A549 (cell line): Measurements from ENCODE around the gene MAB21L3. TPM values are rescaled to one million over a fixed set of nuclear protein-coding genes. Genes with fewer than 3 reads are reported as not detected.

Experiments
- ATAC-seq, 2 experiments: fragments of 200-7000 bp in 1 of 2; fragments of >200 bp in 1 of 2; cut with Nextera tagmentation in 1 of 2; cut with Tn5 transposase in 1 of 2; 3 replicates each; pipeline versions ENCODE4 v1.8.0 to v1.9.1; 2018 to 2020; ENCODE audit warnings: mild to moderate bottlenecking in 1 of 2, moderate library complexity in 1 of 2
- CTCF ChIA-PET: fragments of 300-600 bp; sonication (Branson Sonifier 250); formaldehyde crosslinking; extraction: SDS; loops from one replicate; lab custom pipeline; 2021; ENCODE audit warnings: antibody characterized with exemption, inconsistent platforms; lab: Yijun Ruan, JAX
- POLR2A ChIA-PET: fragments of 350-600 bp; formaldehyde crosslinking; extraction: SDS; loops from one replicate; lab custom pipeline; 2021; ENCODE audit warnings: antibody characterized with exemption, inconsistent platforms; lab: Yijun Ruan, JAX
- DNase-seq, 2 experiments: peaks; one replicate each; pipeline versions ENCODE4 v3.0.0 to v3.0.0-alpha.2; 2011 to 2016; ENCODE audit warnings: low read depth in 1 of 2, low spot score in 1 of 2
- FAIRE-seq: peaks from 2 replicates; lab custom pipeline; 2011; peaks lifted over from hg19 to GRCh38; lab: Jason Lieb, UNC
- H3K27ac ChIP-seq, 2 experiments: fragments of >200 bp; sonication (Bioruptor Twin); formaldehyde crosslinking; 3 replicates each; pipeline ENCODE4 v1.5.1; 2016 to 2017
- H3K4me1 ChIP-seq: fragments of >200 bp; sonication (Bioruptor Twin); formaldehyde crosslinking; 3 replicates; pipeline ENCODE4 v1.6.1; 2016
- H3K4me2 ChIP-seq: fragments of >200 bp; sonication (Bioruptor Twin); formaldehyde crosslinking; 3 replicates; pipeline ENCODE4 v1.6.1; 2016
- H3K4me3 ChIP-seq: fragments of >200 bp; sonication (Bioruptor Twin); formaldehyde crosslinking; 3 replicates; pipeline ENCODE4 v1.5.1; 2016
- H3K9me3 ChIP-seq: fragments of >200 bp; sonication (Bioruptor Twin); formaldehyde crosslinking; 3 replicates; pipeline ENCODE4 v1.6.1; 2016
- BCL3 ChIP-seq: fragments of >200 bp; sonication (Bioruptor Twin); formaldehyde crosslinking; IDR thresholded peaks from 3 replicates; pipeline ENCODE4 v1.6.1; 2016
- CEBPB ChIP-seq, 2 experiments: fragments of >200 bp in 1 of 2; sonication (Bioruptor Twin) in 1 of 2; formaldehyde crosslinking in 1 of 2; IDR thresholded peaks; 2 replicates each; pipeline ENCODE4 v1.6.1; 2012 to 2016
- CHD2 ChIP-seq: fragments of 150-350 bp; IDR thresholded peaks from 2 replicates; pipeline ENCODE4 v1.6.1; 2014; ENCODE audit warnings: low read length; ENCODE audit not compliant: partially characterized antibody
- E2F6 ChIP-seq: IDR thresholded peaks from 2 replicates; pipeline ENCODE4 v1.6.1; 2012; ENCODE audit warnings: low read depth, borderline replicate concordance
- EHMT2 ChIP-seq: fragments of 200-600 bp; sonication (generic); IDR thresholded peaks from 2 replicates; pipeline ENCODE4 v1.6.1; 2016; ENCODE audit warnings: antibody characterized with exemption, low read depth, mild to moderate bottlenecking, moderate library complexity
- EP300 ChIP-seq, 2 experiments: fragments of >200 bp; sonication (Bioruptor Twin); formaldehyde crosslinking; IDR thresholded peaks; 2 replicates in 1 of 2; 3 replicates in 1 of 2; pipeline ENCODE4 v1.6.1; 2016 to 2017
- ESRRA ChIP-seq: fragments of 150-350 bp; IDR thresholded peaks from 2 replicates; pipeline ENCODE4 v1.6.1; 2014; ENCODE audit warnings: mild to moderate bottlenecking, low read length, borderline replicate concordance
- FOSB ChIP-seq: fragments of 250-450 bp; sonication (Bioruptor Pico); IDR thresholded peaks from 2 replicates; pipeline ENCODE4 v1.5.0; 2020; ENCODE audit warnings: mild to moderate bottlenecking, moderate library complexity
- FOXS1 ChIP-seq: fragments of 250-450 bp; sonication (Bioruptor Pico); IDR thresholded peaks from 2 replicates; pipeline ENCODE4 v1.5.0; 2020; ENCODE audit warnings: mild to moderate bottlenecking, moderate library complexity
- HOXB13 ChIP-seq: fragments of 250-450 bp; sonication (Bioruptor Pico); IDR thresholded peaks from 2 replicates; pipeline ENCODE4 v1.5.0; 2020; ENCODE audit warnings: low read depth, mild to moderate bottlenecking, moderate library complexity
- KDM1A ChIP-seq: fragments of 200-600 bp; sonication (generic); IDR thresholded peaks from 2 replicates; pipeline ENCODE4 v1.6.1; 2016; ENCODE audit warnings: low read depth, mild to moderate bottlenecking
- MYC ChIP-seq: IDR thresholded peaks from 2 replicates; pipeline ENCODE4 v1.6.1; 2012; ENCODE audit warnings: mild to moderate bottlenecking, inconsistent platforms, low read length, improper control_type of control experiment, borderline replicate concordance
- NPAS2 ChIP-seq: fragments of 250-450 bp; sonication (Bioruptor Pico); IDR thresholded peaks from 2 replicates; pipeline ENCODE4 v1.8.0; 2022; ENCODE audit warnings: mild to moderate bottlenecking, moderate library complexity, borderline replicate concordance
- PBX3 ChIP-seq: IDR thresholded peaks from 2 replicates; pipeline ENCODE4 v1.6.1; 2012
- PHF8 ChIP-seq: fragments of 200-600 bp; sonication (generic); IDR thresholded peaks from 2 replicates; pipeline ENCODE4 v1.6.1; 2016; ENCODE audit warnings: low read depth, mild to moderate bottlenecking, antibody characterized with exemption, moderate library complexity, borderline replicate concordance
- POLR2A ChIP-seq: IDR thresholded peaks from 2 replicates; pipeline ENCODE4 v1.6.1; 2012; ENCODE audit warnings: mild to moderate bottlenecking, low read length
- RARB ChIP-seq: fragments of 250-450 bp; sonication (Bioruptor Pico); IDR thresholded peaks from 2 replicates; pipeline ENCODE4 v1.8.0; 2021; ENCODE audit warnings: mild to moderate bottlenecking, moderate library complexity
- RCOR1 ChIP-seq: fragments of 150-350 bp; IDR thresholded peaks from 2 replicates; pipeline ENCODE4 v1.6.1; 2014; ENCODE audit warnings: antibody characterized with exemption, low read length, low read depth
- RFX5 ChIP-seq: fragments of 450-650 bp; IDR thresholded peaks from 2 replicates; pipeline ENCODE4 v1.7.1; 2014; ENCODE audit warnings: antibody characterized with exemption, mild to moderate bottlenecking, moderate library complexity
- RNF2 ChIP-seq: fragments of 200-600 bp; sonication (generic); IDR thresholded peaks from 2 replicates; pipeline ENCODE4 v1.6.1; 2016; ENCODE audit warnings: low read depth, mild to moderate bottlenecking, antibody characterized with exemption, moderate library complexity, borderline replicate concordance
- USF2 ChIP-seq: fragments of 450-650 bp; IDR thresholded peaks from 2 replicates; pipeline ENCODE4 v1.6.1; 2014; ENCODE audit warnings: antibody characterized with exemption
- ZNF302 ChIP-seq: fragments of 250-450 bp; sonication (Bioruptor Pico); IDR thresholded peaks from 2 replicates; pipeline ENCODE4 v1.9.0; 2021; ENCODE audit warnings: inconsistent platforms, mild to moderate bottlenecking, moderate library complexity
- ZSCAN20 ChIP-seq: fragments of 250-450 bp; sonication (Bioruptor Pico); IDR thresholded peaks from 2 replicates; pipeline ENCODE4 v1.8.0; 2022; ENCODE audit warnings: mild to moderate bottlenecking, moderate library complexity
- WGBS: methylation state at CpG from one replicate; pipeline ENCODE4 v1.1.6; 2017; ENCODE audit errors: missing lambda C conversion rate; 5-methylcytosine and 5-hydroxymethylcytosine counted together
- polyA minus RNA-seq: library from RNA; depleted of rRNA, polyadenylated mRNA; stranded (reverse); fragments of >200 nt; gene quantifications from 2 replicates; pipeline ENCODE4 v1.2.3, GENCODE V29; 2011; rRNA and poly(A)+ RNA removed
- polyA plus RNA-seq, 4 experiments: library from polyadenylated mRNA; depleted of rRNA in 3 of 4; stranded (reverse); fragments of >200 nt; fragmentation: RNase III in 1 of 4; extraction: RNeasy Plus Mini Kit Qiagen cat#74134 plus additional on column Dnase treatment in 1 of 4; gene quantifications; 2 replicates in 3 of 4; 3 replicates in 1 of 4; pipeline ENCODE4 v1.2.3, GENCODE V29; 2011 to 2017
- TF ChIP-seq, protein P1 (sequence below): fragments of >200 bp; sonication (Bioruptor Twin); formaldehyde crosslinking; IDR thresholded peaks from 2 replicates; pipeline ENCODE4 v1.6.1; 2016
- TF ChIP-seq, protein P2 (sequence below): fragments of 150-350 bp; IDR thresholded peaks from 2 replicates; pipeline ENCODE4 v1.6.1; 2014; ENCODE audit warnings: low read depth, mild to moderate bottlenecking, low read length
- TF ChIP-seq, protein P3 (sequence below): fragments of 200-600 bp; sonication (generic); IDR thresholded peaks from 2 replicates; pipeline ENCODE4 v1.6.1; 2016; ENCODE audit warnings: antibody characterized with exemption, mild to moderate bottlenecking, moderate library complexity

The MAB21L3 gene
- 0.09 and 0.30 TPM in 2 replicates for polyA plus RNA-seq (2011; rRNA removed)
- polyA plus RNA-seq (2012; cell fraction: cytosol; rRNA removed) = 0.01 TPM in 1 of 2 replicates, not detected in the other
- 0.04 TPM in 1 of 2 replicates, not detected in the other for polyA plus RNA-seq (2012; cell fraction: nucleus; rRNA removed)
- 0.03 TPM in 2 of 3 replicates, not detected in the other for polyA plus RNA-seq (2017; fragmentation: RNase III; extraction: RNeasy Plus Mini Kit Qiagen cat#74134 plus additional on column Dnase treatment)
- 0.21 TPM in 1 of 2 replicates, not detected in the other for polyA minus RNA-seq

DNA sequence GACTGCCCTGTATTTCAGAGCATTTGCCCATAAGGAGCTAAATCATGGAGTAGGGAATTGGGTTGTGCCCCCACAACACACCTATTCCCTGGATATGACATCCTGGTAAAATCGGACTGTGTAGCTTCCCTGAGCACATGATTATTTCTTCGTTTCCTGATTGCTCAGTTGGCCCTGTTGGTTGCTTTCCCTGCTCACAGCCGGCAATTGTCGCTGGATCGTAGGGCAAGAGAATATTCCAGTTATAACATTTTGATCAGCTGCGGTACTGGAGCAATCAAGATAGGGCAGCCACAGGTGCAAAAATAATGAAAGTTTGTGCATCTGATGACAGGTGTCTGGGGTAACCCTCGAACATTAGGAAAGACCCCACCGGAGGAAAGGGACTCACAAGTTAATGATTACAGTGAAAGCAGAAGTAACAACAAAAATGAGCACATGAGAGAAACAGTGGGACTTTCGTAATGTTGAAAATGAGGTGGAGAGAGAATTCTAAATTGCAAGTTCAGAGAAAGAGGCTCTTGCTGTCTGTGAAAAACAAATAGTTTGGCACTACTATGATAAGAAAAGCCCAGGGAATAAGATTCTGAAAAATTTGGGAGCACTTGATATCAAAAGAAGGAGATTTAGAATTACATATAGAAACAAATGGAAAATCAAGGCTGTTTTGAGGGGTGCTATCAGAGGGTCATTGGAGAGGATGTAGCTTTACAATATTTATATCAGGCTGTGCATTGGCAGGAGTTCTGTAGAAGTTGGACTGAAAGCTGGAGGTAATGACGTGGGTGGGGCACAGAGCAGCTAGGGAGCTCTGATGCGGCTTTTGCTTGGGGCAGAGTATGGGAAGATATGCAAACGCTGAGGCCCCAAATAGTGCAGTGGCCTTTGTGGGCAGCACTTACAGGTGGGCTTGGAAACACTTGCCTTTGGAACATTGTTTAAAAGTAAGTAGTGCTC, at the start of gene MAB21L3:
TSS of gene MAB21L3 (plus strand) at position 833 of the 957 bp plus-strand sequence. CDS start 1,217 bp downstream, outside the sequence.
- Histone ChIP-seq H3K4me1 (peaks cover 28% of the 10 kb centered on the region), H3K9me3 (no peaks in the 10 kb centered on the region), H3K4me2 (peak within 1 kb of the TSS; percentile 82), H3K4me3 (no peak within 1 kb of the TSS; the same call in 2 of the 3 replicates), H3K27ac (peak within 1 kb of the TSS; percentile 72 to 82)
- no peak for DNase-seq
- ChIA-PET CTCF (interaction anchor here (0.6 to 1.5 kb wide), 2 partner anchors 28 to 58 kb away, joined by 4 to 11 read pairs; no protein-coding TSS in a partner anchor), POLR2A (no interaction called here)
- TF ChIP-seq E2F6 = no peak
- TF ChIP-seq ESRRA = no peak
- TF ChIP-seq FOXS1 (CRISPR knock-in tag) = no peak
- TF ChIP-seq ZSCAN20 (CRISPR knock-in tag) = no peak
- TF ChIP-seq KDM1A = no peak
- no peak for TF ChIP-seq ZNF302
- TF ChIP-seq PHF8 = no peak
- no peak for TF ChIP-seq RFX5
- no peak for TF ChIP-seq RARB (CRISPR knock-in tag)
- TF ChIP-seq CHD2 = no peak
- TF ChIP-seq NPAS2 (CRISPR knock-in tag) = no peak
- TF ChIP-seq EP300 (IDR thresholded peaks at IDR 0.05) = no peak
- TF ChIP-seq FOSB (CRISPR knock-in tag) = no peak
- no peak for TF ChIP-seq BCL3
- peak; percentile 52 to 66; a peak in 4 of 6 replicates for ATAC-seq
- 61% methylated on average over 11 of the region's 12 CpGs for WGBS
- no peak for FAIRE-seq

DNA sequence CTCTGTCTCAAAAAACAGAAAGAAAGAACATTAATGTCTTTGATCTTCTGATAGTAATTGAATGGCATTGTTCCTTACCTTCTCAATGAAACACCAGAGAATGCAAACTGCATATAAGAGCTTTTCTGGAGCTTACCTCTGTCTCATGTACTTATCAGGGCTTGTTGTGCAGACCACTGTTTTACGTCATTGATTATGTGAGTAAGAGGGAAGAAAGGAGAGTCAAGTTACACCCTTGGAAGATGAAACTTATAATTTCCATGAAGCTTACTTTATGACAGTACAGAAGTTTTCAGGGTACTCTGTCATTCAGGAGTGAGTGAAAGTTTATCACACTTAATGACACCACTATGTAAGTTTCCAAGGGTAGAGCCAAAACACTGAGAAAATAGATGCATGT, 49.0 kb upstream of the MAB21L3 start:
- peaks cover 4% of the 10 kb centered on the region; the same call in 1 of the 3 replicates for H3K9me3 ChIP-seq
- DNase-seq (no peak), FAIRE-seq (no peak), ATAC-seq (no peak)
- WGBS = 63% methylated on average over 1 of the region's 1 CpG
- CTCF ChIA-PET = no interaction called here
- POLR2A ChIA-PET = no interaction called here
- H3K4me2 ChIP-seq = no peak overlapping the region
- H3K4me1 ChIP-seq = no peaks in the 10 kb centered on the region
- no peak overlapping the region for H3K27ac ChIP-seq
- no peak overlapping the region for H3K4me3 ChIP-seq
- TF ChIP-seq HOXB13 (no peak), CEBPB (IDR thresholded peaks at IDR 0.05) (no peak), MYC (no peak), EHMT2 (no peak), RNF2 (no peak), FOXS1 (CRISPR knock-in tag) (no peak), USF2 (no peak), PBX3 (no peak), ZSCAN20 (CRISPR knock-in tag) (no peak), RCOR1 (no peak), POLR2A (no peak)
- TF ChIP-seq, protein P1, sequence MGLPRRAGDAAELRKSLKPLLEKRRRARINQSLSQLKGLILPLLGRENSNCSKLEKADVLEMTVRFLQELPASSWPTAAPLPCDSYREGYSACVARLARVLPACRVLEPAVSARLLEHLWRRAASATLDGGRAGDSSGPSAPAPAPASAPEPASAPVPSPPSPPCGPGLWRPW = no peak
- TF ChIP-seq, protein P2, sequence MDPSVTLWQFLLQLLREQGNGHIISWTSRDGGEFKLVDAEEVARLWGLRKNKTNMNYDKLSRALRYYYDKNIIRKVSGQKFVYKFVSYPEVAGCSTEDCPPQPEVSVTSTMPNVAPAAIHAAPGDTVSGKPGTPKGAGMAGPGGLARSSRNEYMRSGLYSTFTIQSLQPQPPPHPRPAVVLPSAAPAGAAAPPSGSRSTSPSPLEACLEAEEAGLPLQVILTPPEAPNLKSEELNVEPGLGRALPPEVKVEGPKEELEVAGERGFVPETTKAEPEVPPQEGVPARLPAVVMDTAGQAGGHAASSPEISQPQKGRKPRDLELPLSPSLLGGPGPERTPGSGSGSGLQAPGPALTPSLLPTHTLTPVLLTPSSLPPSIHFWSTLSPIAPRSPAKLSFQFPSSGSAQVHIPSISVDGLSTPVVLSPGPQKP = no peak
- TF ChIP-seq, protein P3, sequence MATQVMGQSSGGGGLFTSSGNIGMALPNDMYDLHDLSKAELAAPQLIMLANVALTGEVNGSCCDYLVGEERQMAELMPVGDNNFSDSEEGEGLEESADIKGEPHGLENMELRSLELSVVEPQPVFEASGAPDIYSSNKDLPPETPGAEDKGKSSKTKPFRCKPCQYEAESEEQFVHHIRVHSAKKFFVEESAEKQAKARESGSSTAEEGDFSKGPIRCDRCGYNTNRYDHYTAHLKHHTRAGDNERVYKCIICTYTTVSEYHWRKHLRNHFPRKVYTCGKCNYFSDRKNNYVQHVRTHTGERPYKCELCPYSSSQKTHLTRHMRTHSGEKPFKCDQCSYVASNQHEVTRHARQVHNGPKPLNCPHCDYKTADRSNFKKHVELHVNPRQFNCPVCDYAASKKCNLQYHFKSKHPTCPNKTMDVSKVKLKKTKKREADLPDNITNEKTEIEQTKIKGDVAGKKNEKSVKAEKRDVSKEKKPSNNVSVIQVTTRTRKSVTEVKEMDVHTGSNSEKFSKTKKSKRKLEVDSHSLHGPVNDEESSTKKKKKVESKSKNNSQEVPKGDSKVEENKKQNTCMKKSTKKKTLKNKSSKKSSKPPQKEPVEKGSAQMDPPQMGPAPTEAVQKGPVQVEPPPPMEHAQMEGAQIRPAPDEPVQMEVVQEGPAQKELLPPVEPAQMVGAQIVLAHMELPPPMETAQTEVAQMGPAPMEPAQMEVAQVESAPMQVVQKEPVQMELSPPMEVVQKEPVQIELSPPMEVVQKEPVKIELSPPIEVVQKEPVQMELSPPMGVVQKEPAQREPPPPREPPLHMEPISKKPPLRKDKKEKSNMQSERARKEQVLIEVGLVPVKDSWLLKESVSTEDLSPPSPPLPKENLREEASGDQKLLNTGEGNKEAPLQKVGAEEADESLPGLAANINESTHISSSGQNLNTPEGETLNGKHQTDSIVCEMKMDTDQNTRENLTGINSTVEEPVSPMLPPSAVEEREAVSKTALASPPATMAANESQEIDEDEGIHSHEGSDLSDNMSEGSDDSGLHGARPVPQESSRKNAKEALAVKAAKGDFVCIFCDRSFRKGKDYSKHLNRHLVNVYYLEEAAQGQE = no peak
